ENCODE results near the gene ADAM11. TPM values are rescaled to one million over a fixed set of nuclear protein-coding genes. Genes with fewer than 3 reads are reported as not detected.
A peak's percentile ranks its signal among the peaks of the same experiment; 100 is the strongest.
"Not testable (repeated sequence)": the region's sequence is repeated elsewhere in the genome, so short reads cannot be mapped to it uniquely, and the experiment has no call there.

The ADAM11 gene
- total RNA-seq (2012; rRNA removed), result 0.51 TPM in 1 of 2 replicates, not detected in the other

- no peaks in the 10 kb centered on the region for H3K9me3 ChIP-seq (replicated peaks; ENCODE audit: low read length)
- H3K4me3 ChIP-seq (ENCODE audit: low read length), result peak within 1 kb of the TSS; percentile 58
- H3K36me3 ChIP-seq (ENCODE audit: insufficient read depth, low read length), result no peaks in the 10 kb centered on the region
- H3K27me3 ChIP-seq (ENCODE audit: control insufficient read depth, insufficient read depth, low read length), result peaks cover 40% of the 10 kb centered on the region
- peak within 1 kb of the TSS; percentile 73 for H3K4me2 ChIP-seq (ENCODE audit: low read length)
- peaks cover 8% of the 10 kb centered on the region for H3K4me1 ChIP-seq (ENCODE audit: control insufficient read depth, insufficient read depth, low read length)
- no peak within 1 kb of the TSS for H3K9ac ChIP-seq (ENCODE audit: low read depth, low read length)
Measured at GRCh38 chr17:44758414-44759085, at the start of gene ADAM11. ADAM11 (plus strand) TSS chr17:44758988; CDS start chr17:44759200, 212 bp downstream.

- Histone ChIP-seq H3K4me3 (ENCODE audit: low read length) (no peak overlapping the region), H3K9me3 (replicated peaks; ENCODE audit: low read length) (no peaks in the 10 kb centered on the region), H3K36me3 (ENCODE audit: insufficient read depth, low read length) (peaks cover 3% of the 10 kb centered on the region), H3K9ac (ENCODE audit: low read depth, low read length) (no peak overlapping the region), H3K27me3 (ENCODE audit: control insufficient read depth, insufficient read depth, low read length) (no peaks in the 10 kb centered on the region), H3K4me1 (ENCODE audit: control insufficient read depth, insufficient read depth, low read length) (no peaks in the 10 kb centered on the region), H3K4me2 (ENCODE audit: low read length) (no peak overlapping the region)
Measured at GRCh38 chr17:44719444-44719843, 39.3 kb upstream of the ADAM11 start.

GRCh38 chr17:44722254-44722653 lies 36.5 kb upstream of the ADAM11 start:
- Histone ChIP-seq H3K4me3 (ENCODE audit: low read length) (no peak overlapping the region), H3K36me3 (ENCODE audit: insufficient read depth, low read length) (peaks cover 12% of the 10 kb centered on the region), H3K9ac (ENCODE audit: low read depth, low read length) (no peak overlapping the region), H3K27me3 (ENCODE audit: control insufficient read depth, insufficient read depth, low read length) (no peaks in the 10 kb centered on the region), H3K4me1 (ENCODE audit: control insufficient read depth, insufficient read depth, low read length) (no peaks in the 10 kb centered on the region), H3K4me2 (ENCODE audit: low read length) (no peak overlapping the region), H3K9me3 (replicated peaks; ENCODE audit: low read length) (no peaks in the 10 kb centered on the region)

GRCh38 chr17:44726121-44726520 lies 32.7 kb upstream of the ADAM11 start:
- H3K9me3 ChIP-seq (replicated peaks; ENCODE audit: low read length), result not testable (repeated sequence)
- H3K36me3 ChIP-seq (ENCODE audit: insufficient read depth, low read length), result peaks cover 18% of the 10 kb centered on the region

GRCh38 chr17:44733753-44734152 lies 25.0 kb upstream of the ADAM11 start:
- Histone ChIP-seq H3K9ac (ENCODE audit: low read depth, low read length) (no peak overlapping the region), H3K9me3 (replicated peaks; ENCODE audit: low read length) (no peaks in the 10 kb centered on the region), H3K4me1 (ENCODE audit: control insufficient read depth, insufficient read depth, low read length) (no peaks in the 10 kb centered on the region), H3K27me3 (ENCODE audit: control insufficient read depth, insufficient read depth, low read length) (no peaks in the 10 kb centered on the region), H3K36me3 (ENCODE audit: insufficient read depth, low read length) (peaks cover 14% of the 10 kb centered on the region), H3K4me2 (ENCODE audit: low read length) (no peak overlapping the region), H3K4me3 (ENCODE audit: low read length) (no peak overlapping the region)

More at GRCh38 chr17:44726121-44726520, 32.7 kb upstream of the ADAM11 start:
- not testable (repeated sequence) for H3K4me3 ChIP-seq (ENCODE audit: low read length); H3K4me2 ChIP-seq (ENCODE audit: low read length); H3K9ac ChIP-seq (ENCODE audit: low read depth, low read length); H3K4me1 ChIP-seq (ENCODE audit: control insufficient read depth, insufficient read depth, low read length); H3K27me3 ChIP-seq (ENCODE audit: control insufficient read depth, insufficient read depth, low read length)

GRCh38 chr17:44734272-44734671 lies 24.5 kb upstream of the ADAM11 start:
- Histone ChIP-seq H3K36me3 (ENCODE audit: insufficient read depth, low read length) (peaks cover 15% of the 10 kb centered on the region), H3K9me3 (replicated peaks; ENCODE audit: low read length) (no peaks in the 10 kb centered on the region), H3K4me2 (ENCODE audit: low read length) (no peak overlapping the region), H3K4me1 (ENCODE audit: control insufficient read depth, insufficient read depth, low read length) (no peaks in the 10 kb centered on the region), H3K9ac (ENCODE audit: low read depth, low read length) (no peak overlapping the region), H3K27me3 (ENCODE audit: control insufficient read depth, insufficient read depth, low read length) (no peaks in the 10 kb centered on the region), H3K4me3 (ENCODE audit: low read length) (no peak overlapping the region)

- no peak overlapping the region for H3K9ac ChIP-seq (ENCODE audit: low read depth, low read length)
- peaks cover 15% of the 10 kb centered on the region for H3K36me3 ChIP-seq (ENCODE audit: insufficient read depth, low read length)
- no peak overlapping the region for H3K4me2 ChIP-seq (ENCODE audit: low read length)
- H3K9me3 ChIP-seq (replicated peaks; ENCODE audit: low read length), result no peaks in the 10 kb centered on the region
- H3K27me3 ChIP-seq (ENCODE audit: control insufficient read depth, insufficient read depth, low read length), result no peaks in the 10 kb centered on the region
- H3K4me3 ChIP-seq (ENCODE audit: low read length), result no peak overlapping the region
- H3K4me1 ChIP-seq (ENCODE audit: control insufficient read depth, insufficient read depth, low read length), result no peaks in the 10 kb centered on the region
Measured at GRCh38 chr17:44736551-44737240, 22.1 kb upstream of the ADAM11 start.

GRCh38 chr17:44738214-44738906 lies 20.4 kb upstream of the ADAM11 start:
- peaks cover 9% of the 10 kb centered on the region for H3K36me3 ChIP-seq (ENCODE audit: insufficient read depth, low read length)
- no peaks in the 10 kb centered on the region for H3K4me1 ChIP-seq (ENCODE audit: control insufficient read depth, insufficient read depth, low read length)
- no peaks in the 10 kb centered on the region for H3K9me3 ChIP-seq (replicated peaks; ENCODE audit: low read length)

GRCh38 chr17:44741316-44741715 lies 17.5 kb upstream of the ADAM11 start:
- Histone ChIP-seq H3K9ac (ENCODE audit: low read depth, low read length) (no peak overlapping the region), H3K4me3 (ENCODE audit: low read length) (no peak overlapping the region), H3K9me3 (replicated peaks; ENCODE audit: low read length) (no peaks in the 10 kb centered on the region), H3K4me1 (ENCODE audit: control insufficient read depth, insufficient read depth, low read length) (no peaks in the 10 kb centered on the region), H3K27me3 (ENCODE audit: control insufficient read depth, insufficient read depth, low read length) (no peaks in the 10 kb centered on the region), H3K4me2 (ENCODE audit: low read length) (no peak overlapping the region), H3K36me3 (ENCODE audit: insufficient read depth, low read length) (peaks cover 6% of the 10 kb centered on the region)

More at GRCh38 chr17:44738214-44738906, 20.4 kb upstream of the ADAM11 start:
- no peak overlapping the region for H3K4me3 ChIP-seq (ENCODE audit: low read length)
- no peak overlapping the region for H3K4me2 ChIP-seq (ENCODE audit: low read length)
- no peaks in the 10 kb centered on the region for H3K27me3 ChIP-seq (ENCODE audit: control insufficient read depth, insufficient read depth, low read length)
- H3K9ac ChIP-seq (ENCODE audit: low read depth, low read length), result no peak overlapping the region

- peaks cover 16% of the 10 kb centered on the region for H3K36me3 ChIP-seq (ENCODE audit: insufficient read depth, low read length)
- H3K9me3 ChIP-seq (replicated peaks; ENCODE audit: low read length), result no peaks in the 10 kb centered on the region
Measured at GRCh38 chr17:44745301-44745700, 13.5 kb upstream of the ADAM11 start.

GRCh38 chr17:44745738-44746137 lies 13.1 kb upstream of the ADAM11 start:
- not testable (repeated sequence) for H3K4me3 ChIP-seq (ENCODE audit: low read length); H3K4me2 ChIP-seq (ENCODE audit: low read length); H3K9ac ChIP-seq (ENCODE audit: low read depth, low read length); H3K9me3 ChIP-seq (replicated peaks; ENCODE audit: low read length); H3K4me1 ChIP-seq (ENCODE audit: control insufficient read depth, insufficient read depth, low read length); H3K27me3 ChIP-seq (ENCODE audit: control insufficient read depth, insufficient read depth, low read length)
- H3K36me3 ChIP-seq (ENCODE audit: insufficient read depth, low read length), result peaks cover 19% of the 10 kb centered on the region

More at GRCh38 chr17:44745301-44745700, 13.5 kb upstream of the ADAM11 start:
- Histone ChIP-seq H3K4me2 (ENCODE audit: low read length) (no peak overlapping the region), H3K4me3 (ENCODE audit: low read length) (no peak overlapping the region), H3K9ac (ENCODE audit: low read depth, low read length) (no peak overlapping the region), H3K4me1 (ENCODE audit: control insufficient read depth, insufficient read depth, low read length) (no peaks in the 10 kb centered on the region), H3K27me3 (ENCODE audit: control insufficient read depth, insufficient read depth, low read length) (no peaks in the 10 kb centered on the region)

All from skeletal muscle satellite cell (primary cell).